Uterus (tissue), 4 donors: Measurements from ENCODE around the gene HS3ST2. TPM values are rescaled to one million over a fixed set of nuclear protein-coding genes. Genes with fewer than 3 reads are reported as not detected.
"Not testable (repeated sequence)": the region's sequence is repeated elsewhere in the genome, so short reads cannot be mapped to it uniquely, and the experiment has no call there.

ENCODE experiments used
- DNase-seq, 2 donors: peaks; one replicate each; pipeline ENCODE4 v3.0.0-alpha.2; 2019 to 2020
- H3K27ac ChIP-seq, 2 donors: fragments of 200-600 bp; sonication (generic); 1 replicate in 1 of 2; 2 replicates in 1 of 2; pipeline ENCODE4 v1.5.1; 2016 to 2018
- H3K27me3 ChIP-seq, 2 donors: fragments of 200-600 bp; sonication (generic); one replicate each; pipeline ENCODE4 v1.5.1; 2018 to 2019; ENCODE audit warnings: control low read depth in 1 of 2
- H3K36me3 ChIP-seq, 2 donors: fragments of 200-600 bp; sonication (generic); one replicate each; pipeline ENCODE4 v1.5.1; 2019; ENCODE audit warnings: control low read depth in 1 of 2
- H3K4me1 ChIP-seq, 2 donors: fragments of 200-600 bp; sonication (generic); one replicate each; pipeline ENCODE4 v1.5.1; 2018 to 2019; ENCODE audit warnings: control low read depth in 1 of 2
- H3K4me3 ChIP-seq, 2 donors: fragments of 200-600 bp; sonication (generic); 1 replicate in 1 of 2; 2 replicates in 1 of 2; pipeline ENCODE4 v1.5.1; 2018 to 2019; ENCODE audit warnings: mild to moderate bottlenecking in 1 of 2
- H3K9me3 ChIP-seq, 2 donors: fragments of 200-600 bp; sonication (generic); one replicate each; pipeline ENCODE4 v1.5.1; 2019; ENCODE audit warnings: control low read depth in 1 of 2
- CTCF ChIP-seq, 4 experiments: fragments of 200-600 bp in 2 of 4; fragments of 450-650 bp in 2 of 4; sonication (generic) in 2 of 4; IDR thresholded peaks; one replicate each; pipeline ENCODE4 v1.5.1; 2016 to 2019; ENCODE audit warnings: antibody characterized with exemption in 4 of 4, mild to moderate bottlenecking in 2 of 4, moderate library complexity in 1 of 4
- POLR2A ChIP-seq, 2 donors: fragments of 450-650 bp; IDR thresholded peaks; one replicate each; pipeline ENCODE4 v1.6.1; 2016; ENCODE audit warnings: antibody characterized with exemption in 2 of 2, mild to moderate bottlenecking in 1 of 2, moderate library complexity in 1 of 2
- intact Hi-C: fragments of 100-400 bp; cut with DNase I; formaldehyde crosslinking; loops from one replicate; pipeline ENCODE4 v1.15.1; 2023; ENCODE audit warnings: low total_unique reads
- total RNA-seq, 4 donors: library from RNA; depleted of rRNA in 3 of 4; stranded (reverse); fragments of >200 nt in 3 of 4; gene quantifications; one replicate each; pipeline versions ENCODE4 v1.1.0 to v1.2.4, GENCODE V29; 2014 to 2023
- donor health status: DM: yes; HTN: yes; CAD: no.

HS3ST2 gene
- total RNA-seq, 4 donors from 2014 or later: 1.2 TPM; not detected in 3

GRCh38 chr16:22933173-22933572, 119.2 kb downstream of the HS3ST2 start:
- DNase-seq: peak in 1 of 2 donors; percentile 26
- no peaks in the 10 kb centered on the region for H3K9me3 ChIP-seq
- no peaks in the 10 kb centered on the region for H3K36me3 ChIP-seq
- no peak overlapping the region for H3K27ac ChIP-seq
- H3K4me3 ChIP-seq: no peak overlapping the region
- H3K27me3 ChIP-seq: no peaks in the 10 kb centered on the region
- intact Hi-C loops: no loop called here
- no peak for TF ChIP-seq CTCF (IDR thresholded peaks at IDR 0.05)
- TF ChIP-seq POLR2A (IDR thresholded peaks at IDR 0.05): no peak
- H3K4me1 ChIP-seq: no peaks in the 10 kb centered on the region

DNA sequence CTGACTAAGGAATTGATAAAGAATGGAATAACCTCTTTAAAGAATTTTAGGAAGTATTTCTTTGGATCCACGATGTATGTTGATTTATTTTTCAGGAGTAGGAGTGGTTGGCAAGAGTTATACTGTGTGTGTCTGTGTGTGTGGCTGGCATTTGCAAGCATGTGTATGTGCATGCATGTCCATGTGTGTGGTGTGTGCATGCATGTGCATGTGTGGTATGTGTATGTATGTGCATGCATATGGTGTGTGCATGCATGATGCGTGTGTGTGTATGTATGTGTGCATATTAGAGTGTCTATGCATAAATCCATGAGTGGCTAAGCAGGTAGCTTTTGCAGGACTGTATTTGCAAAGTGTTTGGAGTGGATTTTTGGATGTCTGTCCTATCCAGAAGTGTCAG, 120.8 kb downstream of the HS3ST2 start:
- Histone ChIP-seq H3K36me3 (no peaks in the 10 kb centered on the region), H3K27me3 (no peaks in the 10 kb centered on the region), H3K27ac (no peak overlapping the region), H3K9me3 (no peaks in the 10 kb centered on the region), H3K4me1 (no peaks in the 10 kb centered on the region), H3K4me3 (no peak overlapping the region)
- DNase-seq: no peak
- intact Hi-C loops: no loop called here
- TF ChIP-seq POLR2A (IDR thresholded peaks at IDR 0.05) (no peak), CTCF (IDR thresholded peaks at IDR 0.05) (no peak)

DNA sequence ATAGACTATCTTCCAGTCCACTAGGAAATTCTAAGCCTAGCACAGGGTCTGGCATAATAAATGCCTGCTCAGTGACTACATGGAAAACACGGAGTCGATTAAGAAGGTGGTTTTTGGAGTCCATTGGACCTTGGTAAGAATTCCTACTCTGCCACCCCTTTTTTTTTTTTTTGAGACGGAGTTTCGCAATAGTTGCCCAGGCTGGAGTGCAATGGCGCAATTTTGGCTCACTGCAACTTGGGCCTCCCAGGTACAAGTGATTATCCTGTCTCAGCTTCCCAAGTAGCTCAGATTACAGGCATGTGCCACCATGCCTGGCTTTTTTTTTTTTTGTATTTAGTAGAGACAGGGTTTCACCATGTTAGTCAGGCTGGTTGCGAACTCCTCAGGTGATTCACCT, 123.2 kb downstream of the HS3ST2 start:
- H3K4me1 ChIP-seq: no peaks in the 10 kb centered on the region
- no peak overlapping the region for H3K27ac ChIP-seq
- H3K9me3 ChIP-seq: no peaks in the 10 kb centered on the region
- intact Hi-C loops: no loop called here
- no peak for TF ChIP-seq CTCF (IDR thresholded peaks at IDR 0.05)
- TF ChIP-seq POLR2A (IDR thresholded peaks at IDR 0.05): no peak
- no peaks in the 10 kb centered on the region for H3K27me3 ChIP-seq
- H3K36me3 ChIP-seq: no peaks in the 10 kb centered on the region
- no peak overlapping the region for H3K4me3 ChIP-seq
- no peak for DNase-seq

- no peak for TF ChIP-seq POLR2A (IDR thresholded peaks at IDR 0.05)
- TF ChIP-seq CTCF (IDR thresholded peaks at IDR 0.05): no peak
- intact Hi-C loops: no loop called here
- H3K36me3 ChIP-seq: no peaks in the 10 kb centered on the region
These were observed 124.7 kb downstream of the HS3ST2 start for GRCh38 chr16:22938647-22939046.

DNA sequence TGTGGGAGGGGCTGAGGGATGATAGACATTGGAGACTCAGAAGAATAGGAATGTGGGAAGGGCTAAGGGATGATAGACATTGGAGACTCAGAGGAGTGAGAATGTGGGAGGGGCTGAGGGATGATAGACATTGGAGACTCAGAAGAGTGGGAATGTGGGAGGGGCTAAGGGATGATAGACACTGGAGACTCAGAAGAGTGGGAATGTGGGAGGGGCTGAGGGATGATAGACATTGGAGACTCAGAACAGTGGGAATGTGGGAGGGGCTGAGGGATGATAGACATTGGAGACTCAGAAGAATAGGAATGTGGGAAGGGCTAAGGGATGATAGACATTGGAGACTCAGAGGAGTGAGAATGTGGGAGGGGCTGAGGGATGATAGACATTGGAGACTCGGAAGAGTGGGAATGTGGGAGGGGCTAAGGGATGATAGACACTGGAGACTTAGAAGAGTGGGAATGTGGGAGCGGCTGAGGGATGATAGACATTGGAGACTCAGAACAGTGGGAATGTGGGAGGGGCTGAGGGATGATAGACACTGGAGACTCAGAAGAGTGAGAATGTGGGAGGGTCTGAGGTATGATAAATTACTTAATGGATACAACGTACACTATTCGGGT, 125.9 kb downstream of the HS3ST2 start:
- H3K4me3 ChIP-seq, H3K4me1 ChIP-seq, intact Hi-C loops, H3K27ac ChIP-seq, H3K9me3 ChIP-seq, DNase-seq, H3K36me3 ChIP-seq, H3K27me3 ChIP-seq: not testable (repeated sequence)

More at GRCh38 chr16:22938647-22939046, 124.7 kb downstream of the HS3ST2 start:
- no peak overlapping the region for H3K27ac ChIP-seq
- H3K4me1 ChIP-seq: no peaks in the 10 kb centered on the region
- DNase-seq: no peak
- no peak overlapping the region for H3K4me3 ChIP-seq
- H3K9me3 ChIP-seq: no peaks in the 10 kb centered on the region
- no peaks in the 10 kb centered on the region for H3K27me3 ChIP-seq
